IMR-90 (cell line): Measurements from ENCODE around the gene TNS1. TPM values are rescaled to one million over a fixed set of nuclear protein-coding genes. Genes with fewer than 3 reads are reported as not detected.

Experiments used
- ATAC-seq: fragments of 200-7000 bp; cut with Tn5 transposase; 2 replicates; pipeline ENCODE4 v1.9.1; 2020; ENCODE audit warnings: low read depth, mild to moderate bottlenecking, moderate library complexity
- BruUV-seq: library from RNA; stranded (reverse); fragments of 400-500 nt; replicated peaks from 2 replicates; lab custom pipeline; 2021; lab: Mats Ljungman, UMichigan
- CTCF ChIA-PET: fragments of 300-600 bp; formaldehyde crosslinking; extraction: SDS; loops from one replicate; lab custom pipeline; 2021; ENCODE audit warnings: antibody characterized with exemption; lab: Yijun Ruan, JAX
- POLR2A ChIA-PET: fragments of 300-600 bp; sonication (Branson Sonifier 250); formaldehyde crosslinking; loops from one replicate; lab custom pipeline; 2022; ENCODE audit warnings: antibody characterized with exemption; ENCODE audit not compliant: unreplicated experiment; lab: Charles Lee
- DNase-seq: peaks from one replicate; pipeline ENCODE4 v3.0.0; 2013
- H2AFZ ChIP-seq: replicated peaks from 2 replicates; pipeline ENCODE3; 2013; ENCODE audit warnings: low read length, mild to moderate bottlenecking; ENCODE audit not compliant: poor library complexity
- H2AK5ac ChIP-seq: 2 replicates; pipeline ENCODE4 v1.6.1; 2013; ENCODE audit warnings: low read depth, low read length, inconsistent platforms
- H2AK9ac ChIP-seq: replicated peaks from 2 replicates; pipeline ENCODE3; 2013; ENCODE audit warnings: mild to moderate bottlenecking, low read depth, low read length, moderate library complexity; ENCODE audit not compliant: poor library complexity
- H2BK120ac ChIP-seq: 2 replicates; pipeline ENCODE4 v1.6.1; 2013; ENCODE audit warnings: low read depth, low read length, inconsistent platforms
- H2BK15ac ChIP-seq: 3 replicates; pipeline ENCODE4 v1.6.1; 2013; ENCODE audit warnings: low read depth, low read length, inconsistent platforms
- H2BK20ac ChIP-seq: 2 replicates; pipeline ENCODE4 v1.6.1; 2013; ENCODE audit warnings: low read depth, mild to moderate bottlenecking, inconsistent platforms, low read length, moderate library complexity
- H2BK5ac ChIP-seq: 2 replicates; pipeline ENCODE4 v1.6.1; 2013; ENCODE audit warnings: mild to moderate bottlenecking, low read depth, low read length, inconsistent platforms; ENCODE audit not compliant: poor library complexity, severe bottlenecking
- H3K14ac ChIP-seq: replicated peaks from 2 replicates; pipeline ENCODE4 v1.6.1; 2013; ENCODE audit warnings: low read depth, low read length, inconsistent platforms
- H3K18ac ChIP-seq: 2 replicates; pipeline ENCODE4 v1.6.1; 2013; ENCODE audit warnings: low read depth, low read length, control low read depth
- H3K23ac ChIP-seq: 2 replicates; pipeline ENCODE4 v1.6.1; 2013; ENCODE audit warnings: low read depth, low read length, inconsistent platforms
- H3K27ac ChIP-seq: 2 replicates; pipeline ENCODE4 v1.5.1; 2013; ENCODE audit warnings: mild to moderate bottlenecking, control low read depth, low read length; ENCODE audit not compliant: insufficient read depth
- H3K27me3 ChIP-seq: 2 replicates; pipeline ENCODE4 v1.6.1; 2013; ENCODE audit warnings: low read length; ENCODE audit not compliant: control insufficient read depth, insufficient read depth
- H3K36me3 ChIP-seq: 2 replicates; pipeline ENCODE4 v1.6.1; 2013; ENCODE audit warnings: low read length, mixed read lengths; ENCODE audit not compliant: control insufficient read depth, insufficient read depth
- H3K4ac ChIP-seq: 2 replicates; pipeline ENCODE4 v1.6.1; 2013; ENCODE audit warnings: low read depth, low read length, inconsistent platforms
- H3K4me1 ChIP-seq: 2 replicates; pipeline ENCODE4 v1.6.1; 2013; ENCODE audit warnings: low read length, mixed read lengths; ENCODE audit not compliant: control insufficient read depth, insufficient read depth
- H3K4me2 ChIP-seq: 2 replicates; pipeline ENCODE4 v1.6.1; 2013; ENCODE audit warnings: low read depth, mild to moderate bottlenecking, control low read depth, low read length, moderate library complexity
- H3K4me3 ChIP-seq: 2 replicates; pipeline ENCODE4 v1.5.1; 2013; ENCODE audit warnings: low read depth, mild to moderate bottlenecking, control low read depth, low read length, moderate library complexity; ENCODE audit not compliant: insufficient read depth
- H3K56ac ChIP-seq: 2 replicates; pipeline ENCODE4 v1.6.1; 2013; ENCODE audit warnings: low read length, inconsistent platforms; ENCODE audit not compliant: insufficient read depth; ENCODE audit errors: extremely low read depth
- H3K79me1 ChIP-seq, 2 experiments: 2 replicates each; pipeline ENCODE4 v1.6.1; 2013; ENCODE audit warnings: low read length in 2 of 2, inconsistent platforms in 1 of 2, low read depth in 1 of 2
- H3K9ac ChIP-seq: 2 replicates; pipeline ENCODE4 v1.6.1; 2013; ENCODE audit warnings: low read depth, low read length, control low read depth
- H3K9me1 ChIP-seq: 2 replicates; pipeline ENCODE4 v1.6.1; 2013; ENCODE audit warnings: low read length, inconsistent platforms; ENCODE audit not compliant: insufficient read depth
- H3K9me3 ChIP-seq: 2 replicates; pipeline ENCODE4 v1.6.1; 2013; ENCODE audit warnings: low read length; ENCODE audit not compliant: control insufficient read depth, insufficient read depth
- H4K20me1 ChIP-seq: 2 replicates; pipeline ENCODE4 v1.6.1; 2013; ENCODE audit warnings: low read length, inconsistent platforms; ENCODE audit not compliant: insufficient read depth
- H4K5ac ChIP-seq: 2 replicates; pipeline ENCODE4 v1.6.1; 2013; ENCODE audit warnings: mild to moderate bottlenecking, low read depth, low read length, control low read depth
- H4K8ac ChIP-seq, 2 experiments: 2 replicates each; pipeline ENCODE4 v1.6.1; 2013; ENCODE audit warnings: low read depth in 2 of 2, low read length in 2 of 2, control low read depth in 1 of 2, inconsistent platforms in 1 of 2
- H4K91ac ChIP-seq: 2 replicates; pipeline ENCODE4 v1.6.1; 2013; ENCODE audit warnings: low read depth, low read length, inconsistent platforms; ENCODE audit not compliant: insufficient read depth
- MAZ ChIP-seq: IDR thresholded peaks from 2 replicates; pipeline ENCODE4 v1.6.1; 2012; ENCODE audit warnings: low read depth, mild to moderate bottlenecking, low read length, improper control_type of control experiment, moderate library complexity, borderline replicate concordance
- WGBS, 2 experiments: methylation state at CpG; one replicate each; pipeline versions ENCODE4 v1.1.5 to v1.1.7; 2013; ENCODE audit warnings: missing lambda C conversion rate in 2 of 2; ENCODE audit not compliant: insufficient read length in 1 of 2; ENCODE audit errors: extremely low coverage in 2 of 2; 5-methylcytosine and 5-hydroxymethylcytosine counted together
- dilution Hi-C: fragments of 300-500 bp; cut with HindIII; formaldehyde crosslinking; loops from one replicate; pipeline ENCODE4 v1.14.3; 2018; ENCODE audit warnings: low sequenced_read_pairs; ENCODE audit not compliant: unreplicated experiment
- in situ Hi-C: fragments of 300-500 bp; cut with MboI; formaldehyde crosslinking; loops from 3 replicates; pipeline ENCODE4 v1.14.3; 2019; ENCODE audit warnings: low sequenced_read_pairs, inconsistent platforms, mixed read lengths
- intact Hi-C: fragments of 100-400 bp; cut with micrococcal nuclease; formaldehyde crosslinking; loops from 2 replicates; pipeline ENCODE4 v1.10.0; 2022
- polyA plus RNA-seq, 3 experiments: library from polyadenylated mRNA; depleted of rRNA; stranded (reverse); fragments of >200 nt; gene quantifications; 2 replicates each; pipeline ENCODE4 v1.2.3, GENCODE V29; 2012; ENCODE audit warnings: low replicate concordance in 1 of 3
- total RNA-seq: library from RNA; depleted of rRNA; stranded (reverse); fragments of >200 nt; gene quantifications from 2 replicates; pipeline ENCODE4 v1.2.3, GENCODE V29; 2012
- TF ChIP-seq, protein P1 (sequence below): fragments of 150-350 bp; IDR thresholded peaks from 2 replicates; pipeline ENCODE4 v1.6.1; 2017; ENCODE audit warnings: mild to moderate bottlenecking, antibody characterized with exemption, low read length, low read depth

The TNS1 gene
- total and polyA plus RNA-seq, 2 of the 4 experiments (the other 2 are of a cell fraction), result 41.1 to 45.2 TPM

DNA sequence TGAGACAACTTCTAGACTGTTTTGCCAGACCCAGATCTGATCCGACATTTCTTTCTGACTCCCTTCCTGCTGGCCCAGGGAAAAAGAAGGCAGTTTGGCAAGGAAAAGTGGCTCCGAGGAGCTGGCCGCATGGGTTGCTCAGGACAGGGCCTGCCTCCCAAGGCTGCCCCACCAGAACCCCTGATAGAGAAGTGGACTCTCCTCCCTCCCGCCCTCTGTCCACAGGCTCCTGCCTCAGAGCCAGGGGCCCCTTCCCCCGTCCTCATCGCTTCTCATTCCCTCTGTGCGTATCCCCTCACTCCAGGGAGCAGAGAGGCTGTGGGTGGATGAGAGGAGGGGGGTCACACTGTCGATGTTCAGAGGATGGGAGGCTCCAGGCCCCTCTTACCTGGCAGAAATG, 110.2 kb downstream of the TNS1 start:
- H3K9me1 ChIP-seq, result 0 out of 2 replicates have a peak, but pooled peaks cover 6% of the 10 kb centered on the region
- H3K27ac ChIP-seq, result no peak overlapping the region
- no peak overlapping the region for H3K9ac ChIP-seq
- dilution Hi-C loops, result no loop called here
- H3K79me1 ChIP-seq, result peaks cover 31 to 52% of the 10 kb centered on the region in 2 experiments
- no peak for TF ChIP-seq MAZ
- TF ChIP-seq, protein P1, sequence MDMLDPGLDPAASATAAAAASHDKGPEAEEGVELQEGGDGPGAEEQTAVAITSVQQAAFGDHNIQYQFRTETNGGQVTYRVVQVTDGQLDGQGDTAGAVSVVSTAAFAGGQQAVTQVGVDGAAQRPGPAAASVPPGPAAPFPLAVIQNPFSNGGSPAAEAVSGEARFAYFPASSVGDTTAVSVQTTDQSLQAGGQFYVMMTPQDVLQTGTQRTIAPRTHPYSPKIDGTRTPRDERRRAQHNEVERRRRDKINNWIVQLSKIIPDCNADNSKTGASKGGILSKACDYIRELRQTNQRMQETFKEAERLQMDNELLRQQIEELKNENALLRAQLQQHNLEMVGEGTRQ, result no peak
- intact Hi-C loops, result no loop called here
- no peak overlapping the region for H2AK5ac ChIP-seq
- H2BK20ac ChIP-seq, result no peak overlapping the region
- BruUV-seq, result no TSS peak
- no peaks in the 10 kb centered on the region for H3K4me1 ChIP-seq
- no peak overlapping the region for H2BK5ac ChIP-seq
- H4K8ac ChIP-seq, result no peak overlapping the region
- no peaks in the 10 kb centered on the region for H3K9me3 ChIP-seq
- 100% methylated on average over 1 of the region's 8 CpGs; no CpG with 5 or more reads in 1 of the 2 experiments for WGBS, 2 experiments
- no peak overlapping the region for H3K4ac ChIP-seq
- H3K23ac ChIP-seq, result no peak overlapping the region
- peaks cover 82% of the 10 kb centered on the region for H3K36me3 ChIP-seq
- H3K4me3 ChIP-seq, result no peak overlapping the region
- H2BK15ac ChIP-seq, result no peak overlapping the region
- no peak for ATAC-seq
- in situ Hi-C loops, result no loop called here
- ChIA-PET CTCF (no interaction called here), POLR2A (no interaction called here)
- H3K4me2 ChIP-seq, result no peak overlapping the region
- H2BK120ac ChIP-seq, result no peak overlapping the region
- no peak overlapping the region for H4K91ac ChIP-seq
- H2AFZ ChIP-seq, result no peak overlapping the region
- no peak overlapping the region for H2AK9ac ChIP-seq
- H4K20me1 ChIP-seq, result peaks cover 6% of the 10 kb centered on the region
- H3K27me3 ChIP-seq, result no peaks in the 10 kb centered on the region
- no peak overlapping the region for H4K5ac ChIP-seq
- no peak overlapping the region for H3K18ac ChIP-seq
- H3K14ac ChIP-seq, result no peak overlapping the region
- no peak overlapping the region for H3K56ac ChIP-seq
- DNase-seq, result no peak
